ENCODE measurements around the gene ACSS2.

Gene ACSS2

GRCh38 chr20:34876406-34877282 is at the start of gene ACSS2:
ACSS2 (plus strand) TSS chr20:34876612; CDS start chr20:34876646, 34 bp downstream.
- peak in 1 of 2 donors; percentile 100 for DNase-seq

DNA sequence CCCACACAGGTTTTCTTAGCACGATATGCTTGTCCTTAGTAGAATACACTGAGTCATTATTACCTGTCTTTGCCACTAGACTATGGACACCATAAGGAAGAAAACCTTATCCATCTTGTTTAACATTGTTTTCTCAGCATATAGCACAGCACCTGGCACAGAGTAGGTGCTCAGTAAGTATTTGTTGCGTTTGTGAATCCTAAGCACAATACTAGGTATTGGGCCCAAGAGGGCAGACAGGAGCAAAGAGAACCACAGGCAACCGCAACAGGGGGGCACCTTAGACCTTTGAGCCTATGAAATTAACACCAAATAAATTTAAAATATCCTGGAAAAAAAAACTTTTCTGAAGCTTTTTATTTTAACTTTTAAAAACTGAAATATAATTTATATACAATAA is 47.2 kb upstream of the ACSS2 start:
- DNase-seq = no peak

GRCh38 chr20:34831936-34832335 is 44.5 kb upstream of the ACSS2 start:
- DNase-seq = no peak

DNA sequence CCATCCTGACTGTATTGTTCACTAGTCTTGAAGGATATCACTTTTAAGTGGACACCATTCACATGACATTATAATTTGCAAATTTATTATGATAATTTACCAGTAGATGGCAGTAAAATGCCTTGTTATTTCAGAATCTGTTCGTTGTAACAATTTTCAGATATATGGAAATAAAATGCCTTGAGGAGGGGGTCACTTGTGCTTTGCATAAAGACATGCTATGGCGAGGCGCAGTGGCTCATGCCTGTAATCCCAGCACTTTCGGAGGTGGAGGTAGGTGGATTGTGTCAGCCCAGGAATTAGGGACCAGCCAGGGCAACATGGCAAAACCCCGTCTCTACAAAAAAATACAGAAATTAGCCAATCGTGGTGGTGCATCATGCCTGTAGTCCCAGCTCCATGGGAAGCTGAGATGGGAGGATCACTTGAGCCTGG is 41.9 kb upstream of the ACSS2 start:
- DNase-seq = no peak

- no peak for DNase-seq
These were observed 34.3 kb upstream of the ACSS2 start for GRCh38 chr20:34842143-34842542.

- DNase-seq = no peak
These were observed 33.0 kb upstream of the ACSS2 start for GRCh38 chr20:34843421-34843820.

- no peak for DNase-seq
These were observed 27.8 kb upstream of the ACSS2 start for GRCh38 chr20:34848597-34848996.

DNA sequence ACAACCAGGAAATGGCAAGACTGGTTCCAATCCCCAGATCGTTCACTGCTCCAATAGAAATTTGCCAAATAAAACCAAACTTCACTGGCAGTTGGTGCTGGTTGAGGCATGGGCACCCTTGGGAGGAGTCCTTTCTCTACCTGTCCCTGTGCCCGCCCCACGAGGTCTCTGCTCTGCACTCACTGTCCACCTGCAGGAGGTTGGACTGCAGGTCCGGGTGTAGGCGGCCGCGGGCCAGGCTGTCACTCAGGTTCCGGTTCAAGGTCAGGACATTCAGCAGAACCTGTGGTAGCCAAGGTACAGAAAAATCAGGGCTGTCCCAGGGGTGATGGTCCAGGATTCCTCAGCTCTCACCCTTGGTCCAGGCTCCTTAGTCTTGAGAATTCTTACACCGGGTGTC is 26.6 kb upstream of the ACSS2 start:
- no peak for DNase-seq

DNA sequence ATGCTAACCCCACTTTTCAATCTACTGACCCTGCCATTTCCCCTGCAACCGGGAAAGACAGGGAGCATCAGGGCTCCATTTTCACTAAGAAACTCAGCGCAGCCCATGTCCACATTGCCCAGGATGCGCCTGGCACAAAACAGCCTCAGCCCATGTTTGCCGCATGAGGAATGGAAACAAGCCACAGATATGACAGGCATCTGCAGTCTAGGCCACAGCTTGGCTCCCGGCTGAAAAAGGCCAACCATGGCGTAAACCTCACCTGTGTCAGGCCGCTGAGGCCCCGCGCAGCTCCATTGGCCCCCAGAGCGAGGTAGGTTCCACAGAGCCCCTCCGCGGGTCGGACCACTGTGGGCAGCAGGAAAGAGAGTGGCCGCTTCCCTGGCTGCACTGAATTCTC is 25.4 kb upstream of the ACSS2 start:
- DNase-seq = no peak

DNA sequence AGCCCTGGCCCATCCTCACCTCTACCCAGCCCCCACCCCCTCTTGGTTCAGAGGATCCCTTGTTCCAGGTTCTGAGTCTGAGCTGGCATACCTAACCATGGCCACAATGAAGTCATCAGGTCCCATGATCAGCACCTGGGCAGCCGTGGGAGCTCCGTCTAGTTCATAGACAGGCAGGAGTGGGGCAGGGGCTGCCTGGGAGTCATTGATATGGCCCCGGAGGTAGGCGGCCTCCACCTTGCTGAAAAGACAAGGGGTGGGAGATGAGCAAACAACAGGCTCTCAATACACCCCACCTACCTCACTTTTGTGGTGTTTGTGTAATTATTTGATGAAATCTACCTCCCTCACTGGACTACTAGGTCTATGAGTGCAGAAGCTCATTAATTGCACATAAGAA is 24.1 kb upstream of the ACSS2 start:
- no peak for DNase-seq

GRCh38 chr20:34859367-34859766 is 17.0 kb upstream of the ACSS2 start:
- no peak for DNase-seq

DNA sequence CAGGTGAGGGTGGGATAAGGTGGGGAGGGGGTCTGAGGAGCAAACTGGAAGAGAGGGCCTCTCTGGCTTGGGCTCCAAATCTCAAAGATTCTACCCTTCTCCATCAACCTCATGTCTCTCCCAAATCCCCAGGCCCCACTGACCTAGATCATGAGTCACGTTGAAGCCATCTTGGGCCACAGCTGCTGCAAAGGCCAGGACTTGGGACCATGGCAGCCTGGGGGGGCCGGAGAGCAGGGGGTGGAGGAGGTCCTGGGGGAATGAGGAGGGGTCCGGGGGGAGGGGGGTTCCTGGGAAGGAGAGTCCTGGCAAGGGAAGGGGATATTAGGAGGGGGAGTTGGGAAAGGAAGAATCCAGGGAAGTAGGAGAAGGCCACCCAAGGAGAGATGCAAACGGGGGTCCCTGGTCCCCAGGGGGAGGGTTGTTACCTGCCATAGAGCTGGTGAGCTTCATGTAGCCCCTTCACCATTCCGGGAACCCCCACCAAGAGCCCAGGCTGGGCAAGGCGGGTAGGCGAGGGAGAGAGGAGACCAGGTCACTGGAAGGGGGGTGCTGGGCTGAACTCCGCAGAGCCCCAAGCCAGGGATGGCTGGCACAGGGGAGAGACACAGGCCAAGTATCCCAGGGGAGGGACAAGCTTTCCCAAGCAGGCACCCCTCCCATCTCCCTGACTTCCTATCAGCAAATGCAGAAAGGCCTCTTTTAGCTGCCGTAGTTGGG is 16.4 kb upstream of the ACSS2 start:
- DNase-seq = no peak

DNA sequence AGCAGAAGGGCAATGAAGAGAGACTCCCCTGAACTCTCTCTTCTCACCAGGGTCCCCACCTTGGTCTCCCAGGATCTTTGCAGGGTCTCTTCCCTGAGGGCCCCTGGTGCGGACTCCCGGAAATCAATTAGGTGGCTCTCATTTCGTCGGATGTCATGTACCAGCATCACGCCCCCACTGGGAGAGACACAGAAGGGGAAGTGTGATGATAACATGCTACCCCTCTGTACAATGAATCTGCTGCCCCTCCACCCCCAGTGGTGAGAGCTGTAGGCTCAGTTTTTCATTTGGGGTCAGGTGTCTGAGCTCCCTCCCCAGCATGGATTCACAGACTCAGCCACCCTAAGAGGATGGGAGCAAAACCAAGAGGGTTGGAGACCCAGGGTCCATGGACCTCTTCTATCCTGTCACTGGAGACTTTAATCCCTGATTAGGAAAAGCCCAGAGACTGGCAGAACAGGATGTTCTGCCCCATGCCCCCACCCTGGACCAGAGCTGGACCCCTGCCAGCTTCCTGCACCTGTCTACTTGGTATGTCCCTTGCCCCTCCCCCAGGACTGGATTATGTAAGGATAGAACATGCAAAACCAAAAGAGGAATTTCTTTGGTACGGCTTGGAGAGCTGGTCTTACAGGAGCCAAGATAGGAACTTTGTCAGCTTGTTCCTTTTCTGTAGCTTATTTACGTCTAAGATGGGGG is 14.9 kb upstream of the ACSS2 start:
- DNase-seq = no peak

GRCh38 chr20:34862724-34863123 is 13.7 kb upstream of the ACSS2 start:
- no peak for DNase-seq

DNA sequence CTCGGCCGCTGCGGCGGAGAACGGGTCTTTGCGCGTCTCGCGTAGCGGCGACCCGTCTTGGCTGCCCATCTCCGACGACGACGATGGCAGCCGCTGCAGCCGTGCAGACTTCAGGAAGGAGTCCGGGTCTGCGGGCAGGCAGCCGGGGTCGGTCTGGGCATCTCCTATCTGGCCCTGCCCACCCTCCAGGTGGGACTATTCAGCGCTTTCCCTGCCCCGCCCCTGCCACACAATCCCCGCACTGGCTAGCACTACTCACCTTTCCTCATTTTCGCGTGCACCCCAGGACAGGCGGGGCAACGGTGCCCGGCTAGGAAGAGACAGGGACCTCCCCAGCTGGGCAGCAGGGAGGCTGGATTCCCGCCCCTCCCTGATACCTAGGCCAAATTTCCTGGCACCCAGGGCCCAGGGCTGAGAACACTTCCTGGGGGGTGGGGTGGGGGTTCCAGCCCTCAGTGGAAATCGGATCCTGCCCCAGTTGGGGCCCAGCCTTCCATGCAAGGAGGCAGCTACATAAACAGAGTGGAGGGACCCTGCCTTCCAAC is 12.9 kb upstream of the ACSS2 start:
- no peak for DNase-seq

- DNase-seq = no peak
These were observed 12.2 kb upstream of the ACSS2 start for GRCh38 chr20:34864216-34864615.

DNA sequence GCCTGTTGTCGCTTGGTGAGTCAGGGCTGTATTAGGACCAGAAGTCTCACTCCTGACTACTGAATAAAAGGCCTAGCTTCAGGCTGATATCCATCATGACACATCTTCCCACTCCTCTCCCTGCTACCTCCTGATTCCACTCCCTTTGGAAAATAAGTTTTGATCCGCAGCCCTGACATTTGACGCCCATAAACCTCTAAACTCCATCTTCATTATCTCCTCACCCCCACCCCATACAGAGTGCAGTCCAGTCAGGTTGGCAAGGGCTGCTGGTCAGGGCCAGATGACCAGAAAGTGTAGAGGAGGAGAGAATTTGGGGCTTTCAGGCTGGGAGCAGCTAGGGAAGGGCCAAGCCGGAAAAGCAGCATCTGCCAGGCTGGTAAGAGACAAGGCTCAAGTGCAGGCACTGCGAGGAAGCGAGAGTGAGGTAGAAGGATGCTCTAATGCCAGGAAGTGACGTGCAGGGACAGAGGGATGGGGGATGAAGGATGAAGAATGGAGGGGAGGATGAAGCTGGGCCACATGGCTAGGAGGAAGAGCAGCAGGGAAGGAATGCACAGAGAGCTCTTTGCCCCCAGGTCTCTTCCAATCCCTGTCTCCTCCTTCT is 5.0 kb upstream of the ACSS2 start:
- no peak for DNase-seq

GRCh38 chr20:34871966-34872621 is 4.3 kb upstream of the ACSS2 start:
- no peak for DNase-seq

- peak; percentile 84 to 90 for DNase-seq
These were observed 3.7 kb upstream of the ACSS2 start, which contains the start of gene GGT7 for GRCh38 chr20:34872622-34873224. GGT7 (minus strand) TSS chr20:34872856; CDS start chr20:34872815, 41 bp downstream.

- no peak for DNase-seq
These were observed 2.8 kb upstream of the ACSS2 start for GRCh38 chr20:34873583-34874093.

DNA sequence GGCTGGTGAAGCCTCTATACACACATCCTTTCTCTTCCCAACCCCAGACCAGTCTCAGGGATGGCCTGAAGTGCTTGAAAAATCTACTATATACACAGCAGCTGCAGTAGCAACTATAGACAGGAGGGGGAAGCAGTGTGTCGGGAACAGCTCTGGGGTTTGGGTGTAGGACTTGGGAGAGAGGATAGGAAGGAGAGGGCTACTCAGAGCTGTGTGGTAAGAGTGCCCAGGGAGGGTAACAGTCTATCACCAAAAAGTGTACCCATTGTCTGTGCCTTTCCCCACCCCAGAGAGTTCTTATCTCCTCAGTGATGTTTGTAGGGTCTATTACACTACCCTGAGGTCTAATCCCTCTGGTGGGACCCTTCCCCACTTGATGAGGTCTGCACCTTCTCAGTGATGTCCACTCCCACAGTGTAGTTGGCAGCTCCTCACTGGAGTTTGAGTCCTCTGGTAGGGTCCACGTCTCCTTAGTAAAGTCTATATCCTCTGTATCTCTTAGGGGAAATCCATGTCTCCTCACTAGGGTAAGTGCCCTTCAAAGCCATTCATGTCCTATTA is 2.2 kb upstream of the ACSS2 start:
- DNase-seq = peak; percentile 55 to 58
